BLaER1 (cell line): Measurements from ENCODE around the gene DNPEP.

Source experiments
- H3K27ac ChIP-seq: shearing (Covaris generic); formaldehyde crosslinking; 2 replicates; pipeline ENCODE4 v1.8.1; 2022
- H3K27me3 ChIP-seq: shearing (Covaris generic); formaldehyde crosslinking; 2 replicates; pipeline ENCODE4 v1.8.1; 2022
- H3K36me3 ChIP-seq: shearing (Covaris generic); formaldehyde crosslinking; 2 replicates; pipeline ENCODE4 v1.8.1; 2022
- H3K4me1 ChIP-seq: shearing (Covaris generic); formaldehyde crosslinking; 2 replicates; pipeline ENCODE4 v1.8.1; 2022
- H3K4me2 ChIP-seq: shearing (Covaris generic); formaldehyde crosslinking; 2 replicates; pipeline ENCODE4 v1.8.1; 2022
- H3K4me3 ChIP-seq: shearing (Covaris generic); formaldehyde crosslinking; 2 replicates; pipeline ENCODE4 v1.8.1; 2022
- H3K9ac ChIP-seq: shearing (Covaris generic); formaldehyde crosslinking; 2 replicates; pipeline ENCODE4 v1.8.1; 2022
- H3K9me3 ChIP-seq: shearing (Covaris generic); formaldehyde crosslinking; 2 replicates; pipeline ENCODE4 v1.8.1; 2022
- H4K20me1 ChIP-seq: shearing (Covaris generic); formaldehyde crosslinking; 2 replicates; pipeline ENCODE4 v1.8.1; 2022
- Cebpa-rat ChIP-seq: shearing (Covaris generic); IDR thresholded peaks from 2 replicates; pipeline ENCODE4 v1.8.1; 2022

The DNPEP gene

GRCh38 chr2:219344751-219345430 lies 42.8 kb downstream of the DNPEP start:
- H3K4me1 ChIP-seq = peaks cover 12% of the 10 kb centered on the region
- no peaks in the 10 kb centered on the region for H3K36me3 ChIP-seq
- H3K9ac ChIP-seq = no peak overlapping the region
- peak overlapping the region; percentile 43 for H3K4me2 ChIP-seq
- H3K9me3 ChIP-seq = no peaks in the 10 kb centered on the region
- TF ChIP-seq Cebpa-rat = no peak
- no peak overlapping the region for H3K4me3 ChIP-seq
- no peak overlapping the region for H3K27ac ChIP-seq
- H4K20me1 ChIP-seq = no peaks in the 10 kb centered on the region
- H3K27me3 ChIP-seq = no peaks in the 10 kb centered on the region

DNA sequence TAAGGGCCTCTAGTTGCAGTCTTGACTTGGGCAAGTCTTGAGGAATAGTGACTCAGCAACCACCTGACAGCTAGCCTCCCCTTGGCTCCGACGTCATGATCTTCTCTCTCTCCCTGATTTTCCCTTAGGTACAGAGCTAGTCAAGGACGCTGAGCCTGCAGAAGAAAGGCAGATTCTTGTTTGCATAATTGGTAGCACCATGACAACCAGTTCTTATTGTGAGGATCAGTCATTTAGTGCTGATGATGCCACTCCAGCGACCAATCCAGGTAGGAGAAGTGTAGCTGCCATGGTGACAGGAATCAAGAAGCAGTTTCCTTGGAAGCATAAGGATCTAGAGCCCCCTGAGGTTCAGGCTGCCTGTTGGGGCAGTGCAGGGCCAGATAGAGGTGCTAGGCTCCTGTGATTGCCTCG lies 52.3 kb downstream of the DNPEP start:
- Histone ChIP-seq H3K27ac (no peak overlapping the region), H3K9ac (no peak overlapping the region), H3K4me3 (no peak overlapping the region), H3K4me1 (no peaks in the 10 kb centered on the region), H4K20me1 (no peaks in the 10 kb centered on the region), H3K36me3 (no peaks in the 10 kb centered on the region), H3K4me2 (no peak overlapping the region), H3K27me3 (no peaks in the 10 kb centered on the region), H3K9me3 (no peaks in the 10 kb centered on the region)
- TF ChIP-seq Cebpa-rat = no peak

GRCh38 chr2:219334076-219334475 lies 53.6 kb downstream of the DNPEP start:
- H3K4me2 ChIP-seq = no peak overlapping the region
- TF ChIP-seq Cebpa-rat = no peak
- H3K36me3 ChIP-seq = no peaks in the 10 kb centered on the region
- no peaks in the 10 kb centered on the region for H3K9me3 ChIP-seq
- H3K4me3 ChIP-seq = no peak overlapping the region
- H3K9ac ChIP-seq = no peak overlapping the region
- no peak overlapping the region for H3K27ac ChIP-seq
- no peaks in the 10 kb centered on the region for H3K4me1 ChIP-seq
- H4K20me1 ChIP-seq = no peaks in the 10 kb centered on the region
- no peaks in the 10 kb centered on the region for H3K27me3 ChIP-seq

- TF ChIP-seq Cebpa-rat = no peak
- Histone ChIP-seq H3K36me3 (no peaks in the 10 kb centered on the region), H3K9ac (no peak within 1 kb of the TSS), H3K4me2 (no peak within 1 kb of the TSS), H3K27me3 (no peaks in the 10 kb centered on the region), H3K27ac (no peak within 1 kb of the TSS), H4K20me1 (no peaks in the 10 kb centered on the region), H3K9me3 (no peaks in the 10 kb centered on the region), H3K4me1 (no peaks in the 10 kb centered on the region), H3K4me3 (no peak within 1 kb of the TSS)
Measured at GRCh38 chr2:219332542-219332941, 55.2 kb downstream of the DNPEP start, which contains the start of gene RESP18. RESP18 (minus strand) TSS chr2:219332744.

GRCh38 chr2:219331560-219332213 lies 56.0 kb downstream of the DNPEP start:
- no peak overlapping the region for H3K4me3 ChIP-seq
- no peak overlapping the region for H3K4me2 ChIP-seq
- no peak for TF ChIP-seq Cebpa-rat
- H3K9ac ChIP-seq = no peak overlapping the region
- H3K27me3 ChIP-seq = no peaks in the 10 kb centered on the region
- H3K36me3 ChIP-seq = no peaks in the 10 kb centered on the region
- no peaks in the 10 kb centered on the region for H3K4me1 ChIP-seq
- no peak overlapping the region for H3K27ac ChIP-seq
- no peaks in the 10 kb centered on the region for H3K9me3 ChIP-seq
- H4K20me1 ChIP-seq = no peaks in the 10 kb centered on the region

DNA sequence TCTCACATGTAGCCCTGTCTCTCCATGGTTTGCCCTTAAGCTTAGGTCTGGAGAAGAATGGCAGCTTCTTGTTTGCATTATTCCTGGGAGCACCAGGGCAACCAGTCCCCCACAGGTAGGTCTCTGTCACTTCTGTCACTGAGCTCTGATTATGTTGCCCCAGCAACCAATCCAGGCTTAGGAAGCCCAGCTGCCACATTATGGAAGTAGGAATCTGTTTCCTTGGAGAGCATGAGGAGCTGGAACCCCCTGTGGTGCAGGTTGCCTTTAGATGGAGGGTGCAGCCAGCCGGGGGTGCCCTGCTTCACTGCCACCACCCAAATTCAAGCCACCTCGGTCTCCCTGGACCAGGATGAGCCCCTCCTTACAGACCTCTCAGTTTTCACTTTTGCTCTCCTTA lies 60.0 kb downstream of the DNPEP start:
- no peak overlapping the region for H3K4me3 ChIP-seq
- no peaks in the 10 kb centered on the region for H4K20me1 ChIP-seq
- no peak overlapping the region for H3K27ac ChIP-seq
- H3K9me3 ChIP-seq = no peaks in the 10 kb centered on the region
- H3K9ac ChIP-seq = no peak overlapping the region
- H3K4me1 ChIP-seq = no peaks in the 10 kb centered on the region
- no peaks in the 10 kb centered on the region for H3K27me3 ChIP-seq
- no peaks in the 10 kb centered on the region for H3K36me3 ChIP-seq
- TF ChIP-seq Cebpa-rat = no peak
- H3K4me2 ChIP-seq = no peak overlapping the region

- Histone ChIP-seq H3K9ac (no peak overlapping the region), H3K36me3 (no peaks in the 10 kb centered on the region), H3K4me1 (peaks cover 12% of the 10 kb centered on the region), H3K9me3 (no peaks in the 10 kb centered on the region), H3K4me3 (no peak overlapping the region), H4K20me1 (no peaks in the 10 kb centered on the region), H3K4me2 (no peak overlapping the region), H3K27ac (no peak overlapping the region), H3K27me3 (no peaks in the 10 kb centered on the region)
- TF ChIP-seq Cebpa-rat = no peak
Measured at GRCh38 chr2:219325657-219326315, 61.9 kb downstream of the DNPEP start.

- Histone ChIP-seq H3K27me3 (no peaks in the 10 kb centered on the region), H3K4me2 (no peak overlapping the region), H3K9ac (no peak overlapping the region), H3K27ac (no peak overlapping the region), H3K36me3 (no peaks in the 10 kb centered on the region), H3K4me1 (peaks cover 19% of the 10 kb centered on the region), H3K4me3 (no peak overlapping the region), H4K20me1 (no peaks in the 10 kb centered on the region), H3K9me3 (no peaks in the 10 kb centered on the region)
- TF ChIP-seq Cebpa-rat = no peak
Measured at GRCh38 chr2:219325136-219325535, 62.6 kb downstream of the DNPEP start.

DNA sequence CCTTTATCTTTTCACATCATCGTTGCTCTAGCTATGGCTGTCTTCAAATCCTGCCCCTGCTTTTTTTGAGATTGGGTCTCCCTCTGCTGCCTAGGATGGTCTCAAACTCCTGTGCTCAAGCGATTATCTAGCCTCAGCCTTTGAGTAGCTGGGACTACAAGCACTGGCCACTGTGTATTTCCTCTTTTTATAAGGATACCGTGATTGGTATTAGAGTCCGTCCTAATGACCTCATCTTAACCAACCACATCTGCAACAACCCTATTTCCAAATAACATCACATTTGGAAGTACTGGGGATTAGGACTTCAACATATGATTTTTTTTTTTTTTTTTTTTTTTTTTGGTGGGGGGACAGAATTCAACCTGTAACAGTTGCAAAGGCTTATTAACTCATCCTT lies 64.3 kb downstream of the DNPEP start:
- no peak overlapping the region for H3K4me2 ChIP-seq
- TF ChIP-seq Cebpa-rat = no peak

More for the DNA sequence above, 64.3 kb downstream of the DNPEP start:
- H3K36me3 ChIP-seq = no peaks in the 10 kb centered on the region
- no peaks in the 10 kb centered on the region for H3K9me3 ChIP-seq
- H3K27me3 ChIP-seq = no peaks in the 10 kb centered on the region
- no peaks in the 10 kb centered on the region for H4K20me1 ChIP-seq
- H3K4me3 ChIP-seq = no peak overlapping the region
- peaks cover 19% of the 10 kb centered on the region for H3K4me1 ChIP-seq
- no peak overlapping the region for H3K9ac ChIP-seq
- no peak overlapping the region for H3K27ac ChIP-seq
